OCI-LY1 (cell line): ENCODE results near the gene GOSR1.
"Not testable (repeated sequence)": the region's sequence is repeated elsewhere in the genome, so short reads cannot be mapped to it uniquely, and the experiment has no call there.

Source experiments
- H2AFZ ChIP-seq: fragments of 200-600 bp; sonication (generic), shearing (Covaris generic); 2 replicates; pipeline ENCODE4 v1.6.0; 2014; ENCODE audit warnings: antibody characterized with exemption, mild to moderate bottlenecking, low read length
- H3F3A ChIP-seq: fragments of 200-600 bp; sonication (generic), shearing (Covaris generic); 2 replicates; pipeline ENCODE4 v1.6.0; 2014; ENCODE audit warnings: mild to moderate bottlenecking, antibody characterized with exemption, low read length, moderate library complexity; ENCODE audit not compliant: insufficient read depth
- H3K27ac ChIP-seq: fragments of 200-600 bp; sonication (generic); 2 replicates; pipeline ENCODE4 v1.5.1; 2014; ENCODE audit warnings: low read length, mixed run types, mild to moderate bottlenecking, low read depth; ENCODE audit not compliant: poor library complexity, severe bottlenecking
- H3K27me3 ChIP-seq: fragments of 200-600 bp; sonication (generic); 2 replicates; pipeline ENCODE4 v1.6.0; 2014; ENCODE audit warnings: antibody characterized with exemption, mild to moderate bottlenecking, low read length, moderate library complexity; ENCODE audit not compliant: insufficient read depth
- H3K36me3 ChIP-seq: fragments of 200-600 bp; sonication (generic); 2 replicates; pipeline ENCODE4 v1.6.1; 2014; ENCODE audit warnings: mild to moderate bottlenecking, antibody characterized with exemption, low read length, moderate library complexity, mixed read lengths; ENCODE audit not compliant: insufficient read depth
- H3K4me1 ChIP-seq: fragments of 200-600 bp; sonication (generic); 2 replicates; pipeline ENCODE4 v1.5.1; 2014; ENCODE audit warnings: mild to moderate bottlenecking, low read length, moderate library complexity; ENCODE audit not compliant: insufficient read depth, severe bottlenecking
- H3K4me2 ChIP-seq: fragments of 200-600 bp; sonication (generic), shearing (Covaris generic); 2 replicates; pipeline ENCODE4 v1.6.1; 2014; ENCODE audit warnings: low read length
- H3K4me3 ChIP-seq: fragments of 200-600 bp; sonication (generic); 2 replicates; pipeline ENCODE4 v1.5.1; 2014; ENCODE audit warnings: low read length, low read depth, mild to moderate bottlenecking, mixed read lengths; ENCODE audit not compliant: poor library complexity, severe bottlenecking
- H3K79me2 ChIP-seq: fragments of 200-600 bp; shearing (Covaris generic); 2 replicates; pipeline ENCODE4 v1.6.1; 2016; ENCODE audit warnings: mixed run types, low read length, mixed read lengths; ENCODE audit not compliant: insufficient read depth
- H3K9ac ChIP-seq: fragments of 200-600 bp; sonication (generic), shearing (Covaris generic); 2 replicates; pipeline ENCODE4 v1.6.1; 2014; ENCODE audit warnings: mild to moderate bottlenecking, low read length, mixed read lengths
- H3K9me2 ChIP-seq: fragments of 200-600 bp; sonication (generic), shearing (Covaris generic); 2 replicates; pipeline ENCODE4 v1.6.1; 2014; ENCODE audit warnings: low read depth, mild to moderate bottlenecking, low read length, mixed read lengths
- H3K9me3 ChIP-seq: fragments of 200-600 bp; shearing (Covaris generic); 2 replicates; pipeline ENCODE4 v1.6.1; 2014; ENCODE audit warnings: low read length, mixed read lengths
- H4K20me1 ChIP-seq: fragments of 200-600 bp; sonication (generic), shearing (Covaris generic); 2 replicates; pipeline ENCODE4 v1.6.0; 2016; ENCODE audit warnings: mild to moderate bottlenecking, low read length; ENCODE audit not compliant: insufficient read depth
- EZH2 ChIP-seq: fragments of 200-600 bp; sonication (generic), shearing (Covaris generic); IDR thresholded peaks from 2 replicates; pipeline ENCODE4 v1.8.0; 2017; ENCODE audit warnings: borderline replicate concordance, mixed run types, mild to moderate bottlenecking, antibody characterized with exemption, low read length, moderate library complexity, mixed read lengths
- TF ChIP-seq, protein P1 (sequence below): fragments of 200-600 bp; sonication (generic), shearing (Covaris generic); IDR thresholded peaks from 2 replicates; pipeline ENCODE4 v1.5.1; 2017; ENCODE audit warnings: mild to moderate bottlenecking, antibody characterized with exemption, low read length, moderate library complexity, mixed read lengths

Gene GOSR1

DNA sequence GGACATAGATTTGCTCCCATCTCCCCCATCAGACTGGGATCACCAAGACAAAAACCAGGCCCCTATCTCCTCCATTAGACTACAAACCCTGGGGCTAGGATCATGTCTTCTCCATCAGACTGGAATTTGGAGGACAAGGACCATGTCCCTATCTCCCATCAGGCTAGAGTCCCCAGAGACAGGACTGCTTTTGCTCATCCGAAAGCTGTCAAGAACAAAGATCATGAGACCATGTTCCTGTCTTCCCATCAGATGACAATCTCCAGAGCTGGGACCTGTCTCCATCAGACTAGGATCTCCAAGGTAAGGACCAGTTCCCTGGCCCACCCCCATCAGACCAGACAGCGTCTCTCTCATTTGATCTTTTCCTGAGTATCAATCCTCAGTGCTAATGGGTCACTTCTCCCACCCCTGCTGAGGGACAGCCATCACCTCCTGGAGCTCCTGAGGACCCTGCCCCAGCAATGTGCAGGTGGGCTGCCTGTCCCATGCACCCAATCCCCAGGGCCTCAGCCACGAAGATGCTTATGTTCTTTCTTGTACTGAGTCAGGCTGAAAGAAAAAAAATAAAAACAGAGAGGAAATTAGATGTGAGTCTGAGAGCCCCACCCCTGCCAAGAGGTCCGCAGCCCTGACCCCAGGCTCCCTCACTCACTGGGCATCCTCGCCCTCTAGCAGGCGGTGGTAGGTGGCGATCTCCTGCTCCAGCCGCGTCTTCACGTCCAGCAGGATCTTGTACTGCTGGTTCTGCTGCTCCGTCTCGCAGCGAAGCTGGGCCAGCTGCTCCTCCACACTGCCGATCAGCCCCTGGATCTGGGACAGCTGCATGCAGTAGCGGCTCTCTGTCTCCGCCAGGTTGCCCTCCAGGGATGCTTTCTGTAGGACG lies 90.3 kb downstream of the GOSR1 start:
- H3K4me1 ChIP-seq: no peaks in the 10 kb centered on the region
- no peaks in the 10 kb centered on the region for H4K20me1 ChIP-seq
- no peaks in the 10 kb centered on the region for H3K9me2 ChIP-seq
- no peak overlapping the region for H3K9ac ChIP-seq
- H3K79me2 ChIP-seq: no peaks in the 10 kb centered on the region
- H3K36me3 ChIP-seq: no peaks in the 10 kb centered on the region
- H3K27ac ChIP-seq: no peak overlapping the region
- no peaks in the 10 kb centered on the region for H3K9me3 ChIP-seq
- peaks cover 9% of the 10 kb centered on the region; the same call in 1 of the 2 replicates for H3K27me3 ChIP-seq
- no peaks in the 10 kb centered on the region for H3F3A ChIP-seq
- no peak overlapping the region for H2AFZ ChIP-seq
- TF ChIP-seq, protein P1, sequence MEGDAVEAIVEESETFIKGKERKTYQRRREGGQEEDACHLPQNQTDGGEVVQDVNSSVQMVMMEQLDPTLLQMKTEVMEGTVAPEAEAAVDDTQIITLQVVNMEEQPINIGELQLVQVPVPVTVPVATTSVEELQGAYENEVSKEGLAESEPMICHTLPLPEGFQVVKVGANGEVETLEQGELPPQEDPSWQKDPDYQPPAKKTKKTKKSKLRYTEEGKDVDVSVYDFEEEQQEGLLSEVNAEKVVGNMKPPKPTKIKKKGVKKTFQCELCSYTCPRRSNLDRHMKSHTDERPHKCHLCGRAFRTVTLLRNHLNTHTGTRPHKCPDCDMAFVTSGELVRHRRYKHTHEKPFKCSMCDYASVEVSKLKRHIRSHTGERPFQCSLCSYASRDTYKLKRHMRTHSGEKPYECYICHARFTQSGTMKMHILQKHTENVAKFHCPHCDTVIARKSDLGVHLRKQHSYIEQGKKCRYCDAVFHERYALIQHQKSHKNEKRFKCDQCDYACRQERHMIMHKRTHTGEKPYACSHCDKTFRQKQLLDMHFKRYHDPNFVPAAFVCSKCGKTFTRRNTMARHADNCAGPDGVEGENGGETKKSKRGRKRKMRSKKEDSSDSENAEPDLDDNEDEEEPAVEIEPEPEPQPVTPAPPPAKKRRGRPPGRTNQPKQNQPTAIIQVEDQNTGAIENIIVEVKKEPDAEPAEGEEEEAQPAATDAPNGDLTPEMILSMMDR: no peak
- TF ChIP-seq EZH2: no peak
- no peak overlapping the region for H3K4me2 ChIP-seq
- no peak overlapping the region for H3K4me3 ChIP-seq

DNA sequence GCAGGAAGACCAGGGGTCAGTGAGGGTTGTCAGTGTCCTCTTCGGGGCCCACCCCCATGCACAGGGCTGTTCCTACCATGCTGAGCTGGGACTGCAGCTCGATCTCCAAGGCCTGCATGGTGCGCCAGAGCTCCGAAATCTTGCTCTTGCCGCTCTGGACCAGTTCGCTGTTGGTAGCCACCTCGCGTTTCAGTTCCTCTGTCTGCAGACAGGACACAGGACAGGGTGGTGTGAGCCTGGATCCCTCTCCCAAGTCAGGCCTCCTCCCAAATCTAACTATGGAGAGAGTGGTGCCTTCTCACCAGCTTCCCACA lies 90.9 kb downstream of the GOSR1 start:
- Histone ChIP-seq H3K4me2 (no peak overlapping the region), H3K79me2 (no peaks in the 10 kb centered on the region), H4K20me1 (no peaks in the 10 kb centered on the region), H3K4me3 (no peak overlapping the region), H3K27me3 (peaks cover 9% of the 10 kb centered on the region; the same call in 1 of the 2 replicates), H3K36me3 (no peaks in the 10 kb centered on the region), H3K27ac (no peak overlapping the region), H3K9ac (no peak overlapping the region), H2AFZ (no peak overlapping the region), H3K4me1 (no peaks in the 10 kb centered on the region), H3F3A (no peaks in the 10 kb centered on the region), H3K9me3 (no peaks in the 10 kb centered on the region), H3K9me2 (no peaks in the 10 kb centered on the region)
- TF ChIP-seq, protein P1: no peak
- TF ChIP-seq EZH2: no peak

DNA sequence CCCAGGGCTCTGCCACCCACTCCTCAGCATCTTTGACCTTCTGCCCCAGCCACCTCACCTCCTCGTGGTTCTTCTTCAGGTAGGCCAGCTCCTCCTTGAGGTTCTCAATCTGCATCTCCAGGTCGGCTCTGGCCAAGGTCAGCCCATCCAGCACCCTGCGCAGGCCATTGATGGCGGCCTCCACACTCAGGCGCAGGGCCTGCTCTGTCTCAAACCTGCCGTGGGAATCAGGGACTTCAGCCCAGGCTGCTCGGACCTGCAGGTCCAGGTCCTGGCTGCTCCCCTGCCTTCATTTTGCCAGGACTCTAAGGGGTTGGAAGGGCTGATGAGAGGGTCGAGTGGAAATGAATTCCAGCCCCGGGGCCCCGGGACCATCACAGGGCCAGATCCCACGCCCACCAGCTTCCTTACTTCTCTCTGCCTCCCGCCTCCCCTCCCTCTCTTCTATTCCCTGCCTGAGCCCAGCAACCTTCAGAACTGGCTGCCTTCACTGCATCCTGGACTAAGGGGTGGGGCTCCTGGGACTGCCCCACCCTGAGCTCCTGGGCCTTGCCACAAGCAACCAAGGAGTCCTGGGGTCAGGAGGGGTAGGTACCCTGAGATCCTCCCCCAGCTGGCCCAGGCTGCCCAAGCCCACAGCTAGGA lies 92.4 kb downstream of the GOSR1 start:
- not testable (repeated sequence) for H3K9ac ChIP-seq, H4K20me1 ChIP-seq, H3K9me2 ChIP-seq, H3F3A ChIP-seq, H3K9me3 ChIP-seq, H3K27me3 ChIP-seq, H3K27ac ChIP-seq, H3K79me2 ChIP-seq, H3K36me3 ChIP-seq, H3K4me3 ChIP-seq, H3K4me1 ChIP-seq, H2AFZ ChIP-seq, H3K4me2 ChIP-seq
